MCF 10A (cell line): ENCODE data around the gene CACNA2D1. TPM values are rescaled to one million over a fixed set of nuclear protein-coding genes. Genes with fewer than 3 reads are reported as not detected.
"Not testable (repeated sequence)": the region's sequence is repeated elsewhere in the genome, so short reads cannot be mapped to it uniquely, and the experiment has no call there.

Experiments
- BruUV-seq: library from RNA; stranded (reverse); fragments of 400-500 nt; replicated peaks from 2 replicates; lab custom pipeline; 2021; lab: Mats Ljungman, UMichigan
- CTCF ChIA-PET: fragments of 300-600 bp; sonication (Branson Sonifier 250); formaldehyde crosslinking; extraction: SDS; loops from one replicate; lab custom pipeline; 2021; ENCODE audit warnings: antibody characterized with exemption, inconsistent platforms; lab: Yijun Ruan, JAX
- POLR2A ChIA-PET: fragments of 300-600, 350-650 bp; sonication (Branson Sonifier 250); formaldehyde crosslinking; extraction: SDS; loops from one replicate; lab custom pipeline; 2020; ENCODE audit warnings: antibody characterized with exemption, inconsistent platforms; lab: Yijun Ruan, JAX
- DNase-seq: peaks from one replicate; pipeline ENCODE4 v3.0.0-alpha.2; 2018; ENCODE audit not compliant: unreplicated experiment
- H3K27ac Mint-ChIP-seq: one replicate; pipeline ENCODE4 v1.8.0; 2022; ENCODE audit warnings: mild to moderate bottlenecking, low read depth, mixed read lengths; ENCODE audit not compliant: unreplicated experiment
- H3K27me3 Mint-ChIP-seq: one replicate; pipeline ENCODE4 v1.8.0; 2022; ENCODE audit warnings: mixed read lengths; ENCODE audit not compliant: insufficient read depth, unreplicated experiment
- H3K36me3 Mint-ChIP-seq: one replicate; pipeline ENCODE4 v1.8.0; 2022; ENCODE audit warnings: mild to moderate bottlenecking, moderate library complexity, mixed read lengths; ENCODE audit not compliant: insufficient read depth, unreplicated experiment
- H3K4me1 Mint-ChIP-seq: one replicate; pipeline ENCODE4 v1.8.0; 2022; ENCODE audit warnings: mixed read lengths; ENCODE audit not compliant: insufficient read depth, unreplicated experiment
- H3K4me3 Mint-ChIP-seq: one replicate; pipeline ENCODE4 v1.8.0; 2022; ENCODE audit warnings: mild to moderate bottlenecking, moderate library complexity, mixed read lengths; ENCODE audit not compliant: unreplicated experiment
- H3K9me3 Mint-ChIP-seq: one replicate; pipeline ENCODE4 v1.8.0; 2022; ENCODE audit warnings: mixed read lengths; ENCODE audit not compliant: unreplicated experiment
- intact Hi-C: fragments of 100-400 bp; cut with micrococcal nuclease; formaldehyde crosslinking; loops from 2 replicates; pipeline ENCODE4 v1.14.1; 2022
- total RNA-seq: library from RNA; stranded (reverse); gene quantifications from 2 replicates; pipeline ENCODE4 v1.2.3, GENCODE V29; 2022
- TF ChIP-seq, protein P1 (sequence below): fragments of 200-600 bp; IDR thresholded peaks from one replicate; pipeline ENCODE4 v1.8.0; 2022; ENCODE audit warnings: antibody characterized with exemption, mild to moderate bottlenecking; ENCODE audit not compliant: unreplicated experiment

The CACNA2D1 gene
- total RNA-seq, 1 experiment from 2014 or later: not detected

DNA sequence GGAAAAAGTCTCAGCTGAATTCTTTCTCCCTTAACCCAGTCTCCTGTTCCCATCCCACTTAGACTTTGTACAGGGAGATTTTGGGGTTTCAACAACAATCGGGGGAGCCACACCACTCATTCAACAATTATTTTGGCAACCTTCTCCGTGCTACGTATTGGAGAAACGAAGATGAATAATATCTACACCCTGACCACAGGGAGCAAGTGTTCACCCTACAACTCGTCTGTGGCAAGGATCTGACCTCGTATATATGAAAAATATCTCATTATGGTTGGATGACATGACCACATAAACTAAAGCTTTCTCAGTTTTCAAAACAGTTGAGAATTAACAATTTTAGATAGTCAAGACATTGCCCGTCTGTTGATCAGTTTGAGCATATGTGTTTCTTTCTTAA is 302.1 kb downstream of the CACNA2D1 start:
- Mint-ChIP-seq H3K27me3 (peaks cover 42% of the 10 kb centered on the region), H3K9me3 (no peaks in the 10 kb centered on the region), H3K27ac (no peak overlapping the region), H3K4me3 (no peak overlapping the region), H3K36me3 (no peaks in the 10 kb centered on the region), H3K4me1 (no peaks in the 10 kb centered on the region)
- intact Hi-C loops: no loop called here
- CTCF ChIA-PET: interaction anchor here (0.8 kb wide), 1 partner anchor 231 kb away, joined by 4 read pairs; no protein-coding TSS in a partner anchor
- POLR2A ChIA-PET: no interaction called here
- TF ChIP-seq, protein P1, sequence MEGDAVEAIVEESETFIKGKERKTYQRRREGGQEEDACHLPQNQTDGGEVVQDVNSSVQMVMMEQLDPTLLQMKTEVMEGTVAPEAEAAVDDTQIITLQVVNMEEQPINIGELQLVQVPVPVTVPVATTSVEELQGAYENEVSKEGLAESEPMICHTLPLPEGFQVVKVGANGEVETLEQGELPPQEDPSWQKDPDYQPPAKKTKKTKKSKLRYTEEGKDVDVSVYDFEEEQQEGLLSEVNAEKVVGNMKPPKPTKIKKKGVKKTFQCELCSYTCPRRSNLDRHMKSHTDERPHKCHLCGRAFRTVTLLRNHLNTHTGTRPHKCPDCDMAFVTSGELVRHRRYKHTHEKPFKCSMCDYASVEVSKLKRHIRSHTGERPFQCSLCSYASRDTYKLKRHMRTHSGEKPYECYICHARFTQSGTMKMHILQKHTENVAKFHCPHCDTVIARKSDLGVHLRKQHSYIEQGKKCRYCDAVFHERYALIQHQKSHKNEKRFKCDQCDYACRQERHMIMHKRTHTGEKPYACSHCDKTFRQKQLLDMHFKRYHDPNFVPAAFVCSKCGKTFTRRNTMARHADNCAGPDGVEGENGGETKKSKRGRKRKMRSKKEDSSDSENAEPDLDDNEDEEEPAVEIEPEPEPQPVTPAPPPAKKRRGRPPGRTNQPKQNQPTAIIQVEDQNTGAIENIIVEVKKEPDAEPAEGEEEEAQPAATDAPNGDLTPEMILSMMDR: no peak
- BruUV-seq: no TSS peak
- DNase-seq: no peak

DNA sequence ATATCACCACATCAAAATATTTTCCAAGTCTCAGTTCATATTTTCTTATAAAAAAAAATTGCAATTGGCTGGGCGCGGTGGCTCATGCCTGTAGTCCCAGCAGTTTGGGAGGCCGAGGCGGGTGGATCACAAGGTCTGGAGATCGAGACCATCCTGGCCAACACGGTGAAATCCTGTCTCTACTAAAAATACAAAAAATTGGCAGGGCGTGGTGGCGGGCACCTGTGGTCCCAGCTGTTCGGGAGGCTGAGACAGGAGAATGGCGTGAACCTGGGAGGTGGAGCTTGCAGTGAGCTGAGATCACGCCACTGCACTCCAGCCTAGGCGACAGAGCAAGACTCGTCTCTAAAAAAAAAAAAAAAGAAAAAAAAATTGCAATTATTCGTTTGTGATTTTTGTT is 303.0 kb downstream of the CACNA2D1 start:
- H3K27me3 Mint-ChIP-seq: peaks cover 50% of the 10 kb centered on the region
- H3K36me3 Mint-ChIP-seq, BruUV-seq, H3K27ac Mint-ChIP-seq, H3K4me3 Mint-ChIP-seq, H3K9me3 Mint-ChIP-seq, intact Hi-C loops, POLR2A ChIA-PET, DNase-seq, H3K4me1 Mint-ChIP-seq: not testable (repeated sequence)
- CTCF ChIA-PET: interaction anchor here (0.8 kb wide), 1 partner anchor 232 kb away, joined by 4 read pairs; no protein-coding TSS in a partner anchor

DNA sequence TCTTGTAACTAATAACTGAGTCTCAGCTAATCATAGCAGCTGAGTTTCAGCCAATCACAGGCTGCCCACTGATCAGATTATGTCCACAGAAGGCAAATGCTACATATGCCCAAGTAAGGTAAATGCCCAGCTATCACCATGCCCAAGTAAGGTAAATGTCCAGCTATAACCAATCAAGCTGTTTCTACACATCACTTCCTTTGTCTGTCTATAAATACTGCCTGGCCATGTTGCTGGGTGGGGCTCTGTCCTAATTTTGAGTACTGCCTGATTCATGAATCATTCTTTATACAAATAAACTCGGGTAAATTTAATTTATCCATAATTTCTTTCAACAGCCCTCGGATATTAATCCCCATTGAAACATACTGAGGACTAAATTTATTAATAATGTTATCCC is 312.4 kb downstream of the CACNA2D1 start:
- H3K4me1 Mint-ChIP-seq: no peaks in the 10 kb centered on the region
- TF ChIP-seq, protein P1: no peak
- H3K27me3 Mint-ChIP-seq: peaks cover 50% of the 10 kb centered on the region
- no peak overlapping the region for H3K27ac Mint-ChIP-seq
- BruUV-seq: no TSS peak
- intact Hi-C loops: no loop called here
- no peak for DNase-seq
- H3K36me3 Mint-ChIP-seq: no peaks in the 10 kb centered on the region
- ChIA-PET POLR2A (no interaction called here), CTCF (interaction anchor here (0.6 kb wide), 1 partner anchor 1901 kb away, joined by 3 read pairs; no protein-coding TSS in a partner anchor)
- H3K4me3 Mint-ChIP-seq: no peak overlapping the region
- H3K9me3 Mint-ChIP-seq: no peaks in the 10 kb centered on the region

DNA sequence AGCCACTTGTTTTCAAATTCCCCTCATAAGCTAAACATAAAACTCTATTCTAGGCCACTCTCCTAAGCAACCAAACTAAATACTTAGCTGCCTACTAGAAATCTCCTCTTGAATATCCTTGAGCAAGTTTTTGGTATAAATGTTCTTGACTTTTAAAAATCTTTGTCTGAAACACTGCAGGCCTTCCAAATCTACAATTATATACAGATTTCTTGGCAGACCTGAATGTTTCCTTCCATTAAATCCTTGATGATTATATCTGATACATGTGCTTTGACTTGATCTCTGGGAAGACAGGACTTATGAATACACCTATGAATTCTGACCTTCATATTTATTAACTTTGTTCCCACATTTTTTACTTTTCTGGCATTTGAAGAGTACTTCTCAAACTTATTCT is 314.5 kb downstream of the CACNA2D1 start:
- DNase-seq: no peak
- TF ChIP-seq, protein P1: no peak
- Mint-ChIP-seq H3K4me3 (no peak overlapping the region), H3K27me3 (peaks cover 61% of the 10 kb centered on the region), H3K27ac (no peak overlapping the region), H3K9me3 (no peaks in the 10 kb centered on the region), H3K4me1 (no peaks in the 10 kb centered on the region), H3K36me3 (no peaks in the 10 kb centered on the region)
- intact Hi-C loops: no loop called here
- no TSS peak for BruUV-seq
- ChIA-PET CTCF (no interaction called here), POLR2A (no interaction called here)

DNA sequence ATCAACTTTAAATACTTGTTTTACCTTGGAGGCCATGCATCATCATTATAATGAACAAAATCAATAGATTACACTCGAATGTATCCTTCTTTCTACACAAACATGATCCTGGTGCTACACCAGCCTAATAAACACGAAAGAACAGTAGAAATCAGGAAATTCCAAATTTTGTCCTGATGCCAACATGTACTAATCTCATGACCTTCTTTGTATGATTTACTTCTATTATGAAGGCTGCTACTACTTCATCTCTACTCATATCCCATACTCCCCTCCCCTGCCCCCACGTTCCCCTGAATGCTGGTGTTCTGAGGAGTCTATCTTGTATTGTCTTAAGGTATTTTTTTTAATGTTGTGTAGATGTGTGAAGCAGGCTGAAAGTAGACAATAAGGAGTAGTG is 315.0 kb downstream of the CACNA2D1 start:
- POLR2A ChIA-PET: no interaction called here

More for the DNA sequence above, 315.0 kb downstream of the CACNA2D1 start:
- Mint-ChIP-seq H3K4me3 (no peak overlapping the region), H3K4me1 (no peaks in the 10 kb centered on the region), H3K9me3 (no peaks in the 10 kb centered on the region), H3K36me3 (no peaks in the 10 kb centered on the region), H3K27ac (no peak overlapping the region), H3K27me3 (peaks cover 61% of the 10 kb centered on the region)
- CTCF ChIA-PET: no interaction called here
- no TSS peak for BruUV-seq
- DNase-seq: no peak
- intact Hi-C loops: no loop called here
- TF ChIP-seq, protein P1: no peak
